HG02759 (cell line): Measurements from ENCODE around the gene NKAIN2.
"Not testable (repeated sequence)": the region's sequence is repeated elsewhere in the genome, so short reads cannot be mapped to it uniquely, and the experiment has no call there.

ENCODE experiments used
- ATAC-seq: cut with Tn5 transposase; IDR thresholded peaks from one replicate; pipeline ENCODE4 v1.9.1; 2021; ENCODE audit warnings: mild to moderate bottlenecking, moderate library complexity; ENCODE audit not compliant: unreplicated experiment

The NKAIN2 gene

GRCh38 chr6:123956492-123957139 lies 153.0 kb downstream of the NKAIN2 start:
- no peak for ATAC-seq

- no peak for ATAC-seq
Measured at GRCh38 chr6:123962508-123962907, 158.8 kb downstream of the NKAIN2 start.

GRCh38 chr6:123965894-123966293 lies 162.2 kb downstream of the NKAIN2 start:
- ATAC-seq, result no peak

DNA sequence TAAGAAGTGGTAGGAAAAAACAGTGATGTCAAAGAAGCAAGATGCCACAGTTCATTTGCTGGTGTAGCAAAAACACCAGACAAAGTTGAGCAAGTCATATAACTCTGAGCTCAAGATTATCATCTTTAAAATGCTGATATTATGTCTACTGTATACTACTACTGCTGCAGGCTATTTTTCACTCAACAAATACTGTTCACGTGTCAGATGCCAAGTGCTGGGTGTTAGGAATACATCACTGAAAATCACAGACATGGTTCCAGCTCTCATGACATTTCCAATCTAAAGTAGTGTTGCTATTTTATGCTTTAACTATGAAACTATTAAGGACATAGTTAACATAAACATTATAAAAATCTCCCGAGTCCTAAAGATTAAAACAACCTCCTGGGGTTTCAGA lies 163.0 kb downstream of the NKAIN2 start:
- no peak for ATAC-seq

DNA sequence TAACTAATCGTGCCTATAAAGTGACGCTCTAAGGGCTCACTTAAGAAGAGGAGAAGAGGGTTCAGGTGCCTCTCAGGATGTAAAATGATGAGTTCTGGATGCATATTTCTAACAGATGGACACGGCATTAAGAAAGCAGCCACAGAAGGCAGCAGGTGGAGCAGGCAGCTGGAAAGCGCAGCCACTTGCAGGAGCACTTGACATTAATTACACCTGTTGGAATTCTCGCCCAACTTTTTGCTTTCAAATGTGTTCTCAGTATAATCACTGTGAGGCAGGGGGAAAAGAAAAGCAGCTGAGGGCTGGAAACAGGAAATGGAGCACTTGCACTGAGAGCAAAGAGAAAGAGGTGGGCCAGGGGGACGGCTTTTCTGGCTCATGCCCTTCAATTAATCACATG lies 164.2 kb downstream of the NKAIN2 start:
- ATAC-seq, result no peak

GRCh38 chr6:123972600-123973294 lies 169.1 kb downstream of the NKAIN2 start:
- no peak for ATAC-seq

DNA sequence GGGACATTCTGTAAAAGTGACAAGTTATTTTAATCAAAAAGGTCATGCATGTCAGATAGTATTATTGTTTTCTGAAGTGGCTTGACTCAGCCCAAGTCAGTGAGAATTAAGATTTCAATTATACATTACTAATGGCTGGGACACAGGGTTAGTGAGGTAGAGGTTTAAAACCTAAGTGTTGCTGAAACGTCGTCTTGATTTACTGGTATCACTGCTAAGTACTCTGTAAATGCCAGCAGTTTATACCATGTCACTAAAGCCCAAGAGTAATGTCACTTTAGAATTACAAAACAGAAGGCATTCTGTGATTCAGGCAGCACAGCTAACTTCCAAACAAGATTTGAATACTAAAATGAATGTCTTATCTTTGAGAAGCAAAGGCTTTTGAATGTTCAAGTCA lies 176.6 kb downstream of the NKAIN2 start:
- ATAC-seq, result no peak

DNA sequence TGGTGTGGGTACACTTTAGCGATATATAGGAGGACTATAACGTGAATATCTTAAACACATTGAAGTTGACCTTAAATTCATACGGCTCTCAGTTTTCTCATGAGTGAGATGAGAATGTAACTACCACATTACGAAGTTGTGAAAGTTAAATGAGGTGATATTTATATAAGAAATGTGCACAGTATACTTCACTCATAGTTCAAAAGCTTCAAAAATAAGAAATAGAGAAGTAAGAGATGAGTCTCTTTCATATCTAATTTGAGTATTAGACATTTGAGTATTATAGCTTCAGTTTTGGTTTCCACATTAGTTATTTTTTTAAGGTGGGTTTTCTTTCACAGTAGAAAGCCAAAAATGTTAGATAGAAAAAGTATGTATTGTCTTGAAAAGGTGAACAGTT lies 183.3 kb downstream of the NKAIN2 start:
- no peak for ATAC-seq

DNA sequence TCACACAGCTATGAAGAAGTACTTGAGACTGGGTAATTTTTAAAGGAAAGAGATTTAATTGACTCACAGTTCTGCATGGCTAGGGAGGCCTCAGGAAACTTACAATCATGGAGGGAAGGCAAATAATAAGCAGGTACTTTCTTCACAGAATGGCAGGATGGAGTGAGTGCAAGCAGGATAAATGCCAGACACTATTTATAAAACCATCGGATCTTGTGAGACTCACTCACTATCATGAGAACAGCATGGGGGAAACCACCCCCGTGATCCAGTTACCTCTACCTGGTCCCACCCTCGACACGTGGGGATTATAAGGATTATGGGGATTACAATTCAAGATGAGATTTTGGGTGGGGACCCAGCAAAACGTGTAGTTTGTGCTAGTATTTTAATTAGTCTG lies 186.3 kb downstream of the NKAIN2 start:
- ATAC-seq, result not testable (repeated sequence)

GRCh38 chr6:123990376-123990775 lies 186.7 kb downstream of the NKAIN2 start:
- no peak for ATAC-seq

DNA sequence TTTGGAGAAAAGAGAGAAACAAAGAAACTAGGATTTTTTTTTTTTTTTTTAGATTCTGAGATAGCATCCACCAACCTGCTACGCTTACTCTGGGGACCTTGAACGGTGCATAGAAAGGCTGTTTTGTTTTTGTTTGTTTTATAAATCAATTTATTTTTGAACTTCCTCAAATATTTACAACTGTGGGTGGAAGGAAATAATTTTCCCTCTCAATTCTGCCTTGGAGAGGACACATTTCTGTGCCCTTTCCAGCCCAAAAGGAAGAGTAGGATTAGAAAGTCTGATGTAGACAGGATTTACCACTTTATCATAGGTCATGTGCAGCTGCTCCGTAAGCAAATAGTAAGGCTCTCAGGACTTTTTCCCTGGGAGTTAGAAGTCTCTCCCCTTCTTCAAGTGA lies 190.5 kb downstream of the NKAIN2 start:
- ATAC-seq, result no peak

GRCh38 chr6:123994891-123995635 lies 191.4 kb downstream of the NKAIN2 start:
- ATAC-seq, result no peak

DNA sequence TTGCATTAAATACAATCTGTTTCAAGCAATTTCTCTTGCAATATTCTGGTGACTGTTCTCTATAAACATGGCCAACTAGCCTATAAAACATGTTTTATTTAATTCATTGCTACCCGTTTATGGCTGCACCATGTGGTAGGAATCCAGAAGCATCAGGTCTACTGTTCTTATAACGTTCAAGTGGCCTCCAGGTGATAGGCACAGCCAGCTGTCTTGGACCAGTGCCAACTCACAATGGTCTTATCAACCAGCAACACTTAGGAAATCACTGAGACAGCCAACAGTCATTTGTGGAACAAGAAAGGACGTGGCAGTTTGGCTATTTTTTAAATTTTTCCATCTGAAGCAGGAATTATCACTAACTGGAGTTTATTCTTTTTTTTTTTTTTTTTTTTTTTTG lies 193.6 kb downstream of the NKAIN2 start:
- ATAC-seq, result no peak

- ATAC-seq, result no peak
Measured at GRCh38 chr6:124002377-124003081, 198.9 kb downstream of the NKAIN2 start.

DNA sequence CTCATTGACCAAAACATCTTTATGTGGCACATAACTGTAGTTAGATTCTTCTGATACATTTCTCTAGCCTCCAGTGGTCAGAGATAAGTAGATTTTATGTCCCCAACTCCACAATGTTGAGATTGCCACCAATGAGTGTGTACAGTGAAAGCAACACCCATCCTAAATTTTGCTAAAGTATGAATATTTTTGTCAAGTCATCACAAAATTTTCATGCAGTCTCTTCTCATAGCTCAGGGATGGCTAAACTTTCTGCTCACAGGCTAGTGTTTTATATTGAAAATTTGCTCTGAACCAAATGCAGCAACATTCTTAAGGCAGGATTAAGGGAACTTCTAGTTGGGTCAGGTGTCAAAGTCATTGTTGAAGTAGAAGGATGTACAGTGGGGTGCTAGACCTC lies 203.6 kb downstream of the NKAIN2 start:
- no peak for ATAC-seq

- no peak for ATAC-seq
Measured at GRCh38 chr6:124008000-124008987, 204.6 kb downstream of the NKAIN2 start.

- ATAC-seq, result no peak
Measured at GRCh38 chr6:124008988-124009765, 205.5 kb downstream of the NKAIN2 start.

- ATAC-seq, result no peak
Measured at GRCh38 chr6:124010574-124010973, 206.9 kb downstream of the NKAIN2 start.

- no peak for ATAC-seq
Measured at GRCh38 chr6:124011180-124011579, 207.5 kb downstream of the NKAIN2 start.
